HEK293T (cell line): ENCODE measurements around the gene TRPC3.
"Not testable (repeated sequence)": the region's sequence is repeated elsewhere in the genome, so short reads cannot be mapped to it uniquely, and the experiment has no call there.

Experiments
- CTCF ChIA-PET: fragments of 350-600 bp; formaldehyde crosslinking; extraction: SDS; loops from one replicate; lab custom pipeline; 2021; ENCODE audit warnings: antibody characterized with exemption, inconsistent platforms; lab: Yijun Ruan, JAX
- POLR2A ChIA-PET: fragments of 350-600 bp; formaldehyde crosslinking; extraction: SDS; loops from one replicate; lab custom pipeline; 2020; ENCODE audit warnings: antibody characterized with exemption, inconsistent platforms; lab: Yijun Ruan, JAX
- DNase-seq: peaks from one replicate; pipeline ENCODE4 v3.0.0; 2012; ENCODE audit warnings: mixed read lengths; ENCODE audit errors: extremely low spot score
- ARNT ChIP-seq: fragments of 450-650 bp; IDR thresholded peaks from 2 replicates; pipeline ENCODE4 v1.6.1; 2017; ENCODE audit warnings: mild to moderate bottlenecking
- BHLHE40 ChIP-seq: fragments of 450-650 bp; IDR thresholded peaks from 2 replicates; pipeline ENCODE4 v1.6.1; 2016; ENCODE audit warnings: mild to moderate bottlenecking, moderate library complexity, borderline replicate concordance
- CTBP1 ChIP-seq: fragments of 450-650 bp; IDR thresholded peaks from 2 replicates; pipeline ENCODE4 v1.6.1; 2016; ENCODE audit warnings: borderline replicate concordance
- ELF4 ChIP-seq: fragments of 450-650 bp; IDR thresholded peaks from 2 replicates; pipeline ENCODE4 v1.6.1; 2017; ENCODE audit warnings: antibody characterized with exemption
- FOXA1 ChIP-seq: fragments of 450-650 bp; IDR thresholded peaks from 2 replicates; pipeline ENCODE4 v1.6.1; 2016; ENCODE audit warnings: mild to moderate bottlenecking
- FOXK2 ChIP-seq: fragments of 450-650 bp; IDR thresholded peaks from 2 replicates; pipeline ENCODE4 v1.6.1; 2016; ENCODE audit warnings: mild to moderate bottlenecking
- FOXM1 ChIP-seq: fragments of 450-650 bp; IDR thresholded peaks from 2 replicates; pipeline ENCODE4 v1.6.1; 2017; ENCODE audit warnings: mild to moderate bottlenecking, borderline replicate concordance
- HDGF ChIP-seq: fragments of 450-650 bp; IDR thresholded peaks from 2 replicates; pipeline ENCODE4 v1.6.1; 2017; ENCODE audit warnings: antibody characterized with exemption, borderline replicate concordance
- L3MBTL2 ChIP-seq: fragments of 450-650 bp; conservative IDR thresholded peaks from 2 replicates; pipeline ENCODE4 v1.6.1; 2016; ENCODE audit warnings: mild to moderate bottlenecking
- LEF1 ChIP-seq: fragments of 450-650 bp; IDR thresholded peaks from 2 replicates; pipeline ENCODE4 v1.6.1; 2017; ENCODE audit warnings: mild to moderate bottlenecking, borderline replicate concordance
- NFRKB ChIP-seq: fragments of 450-650 bp; IDR thresholded peaks from 2 replicates; pipeline ENCODE4 v1.6.1; 2016; ENCODE audit warnings: mild to moderate bottlenecking, moderate library complexity
- SP1 ChIP-seq: fragments of 450-650 bp; IDR thresholded peaks from 2 replicates; pipeline ENCODE4 v1.6.1; 2017
- SUZ12 ChIP-seq: fragments of 450-650 bp; IDR thresholded peaks from 2 replicates; pipeline ENCODE4 v1.6.1; 2016; ENCODE audit warnings: mild to moderate bottlenecking
- TARDBP ChIP-seq: fragments of 450-650 bp; IDR thresholded peaks from 2 replicates; pipeline ENCODE4 v1.6.1; 2016
- ZNF384 ChIP-seq: fragments of 450-650 bp; IDR thresholded peaks from 2 replicates; pipeline ENCODE4 v1.6.1; 2016
- TF ChIP-seq, protein P1 (sequence below): fragments of 450-650 bp; IDR thresholded peaks from 2 replicates; pipeline ENCODE4 v1.6.1; 2016

TRPC3 gene

DNA sequence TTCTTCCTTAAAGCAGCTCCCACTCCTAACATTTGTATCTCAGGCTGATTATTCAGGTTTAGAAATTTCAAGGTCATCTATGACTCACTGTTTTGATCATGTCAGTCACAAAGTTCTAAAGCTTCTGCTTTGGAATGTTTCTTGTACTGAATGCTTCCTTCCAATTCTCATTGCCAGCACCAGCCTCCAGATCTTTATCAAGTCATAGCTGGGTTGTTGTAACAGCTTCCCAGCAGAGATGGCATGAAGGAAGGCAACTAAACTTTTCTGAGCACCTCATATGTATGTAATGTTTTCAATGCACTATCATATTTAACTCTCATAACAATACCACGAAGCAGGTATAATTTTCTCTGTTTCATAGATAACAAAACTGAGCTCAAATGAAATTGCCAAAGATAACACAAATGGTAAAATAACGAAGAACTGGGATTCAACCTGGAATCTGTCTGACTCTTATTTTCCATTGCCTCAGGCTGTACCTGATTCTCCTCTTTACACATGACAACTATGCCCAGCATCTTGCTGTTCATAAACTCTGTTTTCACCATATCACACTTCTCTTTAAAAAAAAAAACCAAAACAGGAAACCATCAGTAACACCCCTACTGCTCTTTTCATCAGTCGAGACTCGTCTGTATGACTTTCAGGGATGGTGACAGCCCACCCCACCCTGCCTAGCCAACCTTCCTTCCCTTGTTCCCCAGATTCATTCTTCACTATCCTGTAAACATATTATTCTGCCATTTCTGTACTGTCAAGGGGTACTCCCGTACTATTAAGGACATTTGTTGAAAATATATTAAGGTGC lies 13.4 kb downstream of the TRPC3 start:
- TF ChIP-seq FOXM1 = no peak
- no peak for TF ChIP-seq BHLHE40
- no peak for TF ChIP-seq FOXA1
- TF ChIP-seq CTBP1 = no peak
- no peak for TF ChIP-seq ELF4
- no peak for TF ChIP-seq ZNF384
- no peak for TF ChIP-seq NFRKB
- DNase-seq = no peak
- ChIA-PET POLR2A (no interaction called here), CTCF (interaction anchor here (0.5 kb wide), 1 partner anchor 209 kb away, joined by 3 read pairs; no protein-coding TSS in a partner anchor)

DNA sequence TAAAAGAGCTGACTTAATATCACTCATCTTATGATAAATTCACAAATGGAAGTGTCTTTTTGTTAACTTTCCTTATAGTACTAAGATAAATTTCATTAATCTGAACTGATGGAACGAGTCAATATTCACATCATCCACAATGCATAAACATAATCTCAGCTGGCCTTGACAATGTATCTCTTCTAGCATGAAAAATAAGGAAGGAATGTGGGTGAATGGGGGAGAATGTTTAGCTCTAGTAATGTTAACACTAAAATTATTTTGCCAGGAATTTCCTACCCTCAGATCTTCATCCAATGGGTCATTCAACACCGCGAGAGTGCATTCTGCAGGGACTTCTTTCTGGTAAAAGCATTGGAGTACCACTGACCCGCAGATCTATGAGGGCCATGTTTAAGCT lies 15.8 kb downstream of the TRPC3 start:
- CTCF ChIA-PET = no interaction called here
- TF ChIP-seq CTBP1 = no peak

DNA sequence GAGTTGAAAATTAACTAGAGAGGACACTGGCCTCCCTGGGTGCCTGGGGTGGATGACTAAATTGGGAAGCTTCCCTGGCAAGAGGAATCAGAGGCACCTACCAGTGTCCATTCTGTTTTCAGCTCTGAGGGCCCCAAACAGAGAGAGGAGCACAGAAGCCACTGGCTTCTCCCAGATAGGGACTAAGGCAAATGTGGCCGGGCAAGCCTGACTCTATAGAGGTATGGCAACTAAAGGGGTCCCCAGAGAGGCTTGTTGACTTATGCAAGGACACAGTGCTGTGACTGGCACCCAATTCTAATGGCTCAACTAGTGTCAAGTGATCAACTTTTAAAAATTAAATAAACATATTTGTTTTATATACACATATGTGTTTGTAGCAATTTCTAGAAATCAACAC lies 17.2 kb downstream of the TRPC3 start:
- no peak for DNase-seq
- TF ChIP-seq BHLHE40 (no peak), SUZ12 (no peak), ARNT (no peak), HDGF (no peak), NFRKB (no peak), TARDBP (no peak), FOXK2 (no peak), ZNF384 (no peak), LEF1 (no peak), FOXM1 (no peak), SP1 (no peak), L3MBTL2 (no peak), FOXA1 (no peak), ELF4 (no peak), CTBP1 (no peak)
- TF ChIP-seq, protein P1, sequence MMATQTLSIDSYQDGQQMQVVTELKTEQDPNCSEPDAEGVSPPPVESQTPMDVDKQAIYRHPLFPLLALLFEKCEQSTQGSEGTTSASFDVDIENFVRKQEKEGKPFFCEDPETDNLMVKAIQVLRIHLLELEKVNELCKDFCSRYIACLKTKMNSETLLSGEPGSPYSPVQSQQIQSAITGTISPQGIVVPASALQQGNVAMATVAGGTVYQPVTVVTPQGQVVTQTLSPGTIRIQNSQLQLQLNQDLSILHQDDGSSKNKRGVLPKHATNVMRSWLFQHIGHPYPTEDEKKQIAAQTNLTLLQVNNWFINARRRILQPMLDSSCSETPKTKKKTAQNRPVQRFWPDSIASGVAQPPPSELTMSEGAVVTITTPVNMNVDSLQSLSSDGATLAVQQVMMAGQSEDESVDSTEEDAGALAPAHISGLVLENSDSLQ = no peak
- POLR2A ChIA-PET = no interaction called here
- CTCF ChIA-PET = no interaction called here

More for the DNA sequence above, 15.8 kb downstream of the TRPC3 start:
- DNase-seq = no peak
- POLR2A ChIA-PET = no interaction called here

DNA sequence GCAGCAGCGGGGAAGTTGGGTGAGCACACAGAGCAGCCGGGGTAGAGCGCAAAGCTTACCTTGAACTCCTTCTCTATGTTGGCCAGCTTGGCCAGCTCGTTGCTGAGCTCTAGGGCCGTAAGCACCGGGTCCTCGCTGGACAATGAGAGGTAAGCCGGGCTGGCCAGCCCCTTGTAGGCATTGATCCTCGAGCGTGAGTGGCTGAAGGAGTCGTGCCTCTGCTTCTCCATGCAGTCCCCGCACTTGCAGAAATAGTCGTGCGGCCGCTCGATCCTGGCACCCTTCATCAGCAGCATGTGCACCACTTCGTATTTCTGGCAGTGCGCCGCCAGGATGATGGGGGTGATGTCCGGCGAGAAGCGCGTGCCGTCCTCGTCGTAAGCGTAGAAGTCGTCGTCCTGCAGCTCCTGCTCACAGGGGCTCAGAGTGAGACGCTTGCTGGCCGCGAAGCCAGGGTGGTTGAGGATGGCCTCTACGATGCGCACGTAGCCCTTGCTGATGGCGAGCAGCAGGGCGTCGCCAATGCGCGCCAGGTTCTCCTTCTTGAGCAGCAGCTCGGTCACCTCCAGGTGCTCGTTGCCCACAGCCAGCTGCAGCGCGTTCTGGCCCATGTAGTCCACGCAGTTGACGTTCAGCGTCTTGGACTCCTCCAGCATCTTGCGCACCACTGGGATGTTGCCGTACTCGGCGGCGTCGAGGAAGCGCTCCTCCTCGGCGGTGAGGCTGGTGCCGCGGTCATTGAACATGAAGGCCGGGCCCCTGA lies 19.5 kb downstream of the TRPC3 start:
- CTCF ChIA-PET = no interaction called here

DNA sequence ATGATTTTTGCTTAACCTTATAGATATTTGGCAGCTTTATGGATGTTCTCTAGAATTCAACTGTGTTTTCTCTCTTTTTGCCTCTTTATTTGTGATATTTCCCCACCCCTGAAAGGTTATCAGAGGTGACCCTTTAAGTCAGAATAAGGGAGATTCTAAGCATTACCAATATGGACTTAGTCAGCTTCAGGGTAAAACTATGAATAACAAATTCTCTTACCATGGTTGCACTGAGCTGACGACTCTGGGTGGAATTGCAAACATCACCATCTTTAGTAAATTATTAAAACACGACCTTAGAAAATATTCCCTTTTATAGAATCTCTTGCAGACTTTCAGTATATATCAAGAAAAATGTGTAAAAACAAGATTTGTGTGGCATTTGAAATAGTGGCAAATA lies 21.6 kb downstream of the TRPC3 start:
- CTCF ChIA-PET = no interaction called here

More for the DNA sequence above, 19.5 kb downstream of the TRPC3 start:
- TF ChIP-seq FOXK2 = no peak
- TF ChIP-seq ELF4 = no peak
- TF ChIP-seq ZNF384 = no peak
- no peak for TF ChIP-seq LEF1
- TF ChIP-seq NFRKB = no peak
- TF ChIP-seq ARNT = no peak
- no peak for TF ChIP-seq L3MBTL2
- TF ChIP-seq FOXM1 = no peak
- TF ChIP-seq FOXA1 = no peak
- no peak for TF ChIP-seq BHLHE40
- TF ChIP-seq, protein P1 = no peak
- no peak for TF ChIP-seq TARDBP
- no peak for TF ChIP-seq HDGF
- TF ChIP-seq SP1 = no peak
- no peak for TF ChIP-seq CTBP1
- DNase-seq = no peak
- POLR2A ChIA-PET = no interaction called here

DNA sequence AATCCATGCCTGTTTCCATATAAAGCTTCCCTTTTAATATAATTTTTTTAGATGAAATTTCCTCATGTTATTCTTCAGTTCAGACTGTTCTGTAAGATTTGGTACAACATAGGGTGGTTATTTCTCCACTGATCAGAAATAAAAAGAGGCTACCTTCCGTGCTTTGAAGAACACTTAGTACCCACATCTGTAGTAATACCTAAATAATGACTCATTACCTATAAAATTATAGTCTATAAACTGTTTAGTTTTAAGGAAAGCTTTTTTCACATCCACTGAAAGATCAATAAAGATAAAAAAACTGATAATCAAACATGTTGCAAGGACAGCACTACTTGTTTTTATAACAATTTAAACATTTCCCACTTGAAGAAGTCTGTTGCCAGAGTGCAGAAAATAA lies 23.9 kb downstream of the TRPC3 start:
- no peak for TF ChIP-seq NFRKB
- TF ChIP-seq BHLHE40 = no peak
- no peak for TF ChIP-seq FOXK2
- TF ChIP-seq ZNF384 = no peak
- no peak for TF ChIP-seq FOXM1
- TF ChIP-seq ARNT = no peak
- TF ChIP-seq, protein P1 = no peak
- TF ChIP-seq SUZ12 = no peak
- TF ChIP-seq CTBP1 = no peak
- no peak for TF ChIP-seq TARDBP
- no peak for TF ChIP-seq ELF4
- TF ChIP-seq HDGF = no peak
- TF ChIP-seq FOXA1 = no peak
- no peak for TF ChIP-seq SP1
- no peak for TF ChIP-seq L3MBTL2
- no peak for TF ChIP-seq LEF1
- DNase-seq = no peak
- CTCF ChIA-PET = no interaction called here
- POLR2A ChIA-PET = no interaction called here

More for the DNA sequence above, 21.6 kb downstream of the TRPC3 start:
- TF ChIP-seq ELF4 (no peak), ARNT (no peak), BHLHE40 (no peak), FOXM1 (no peak), L3MBTL2 (no peak)
- POLR2A ChIA-PET = interaction anchor here (0.6 kb wide), 1 partner anchor 758 kb away, joined by 3 read pairs; no protein-coding TSS in a partner anchor
- no peak for DNase-seq

DNA sequence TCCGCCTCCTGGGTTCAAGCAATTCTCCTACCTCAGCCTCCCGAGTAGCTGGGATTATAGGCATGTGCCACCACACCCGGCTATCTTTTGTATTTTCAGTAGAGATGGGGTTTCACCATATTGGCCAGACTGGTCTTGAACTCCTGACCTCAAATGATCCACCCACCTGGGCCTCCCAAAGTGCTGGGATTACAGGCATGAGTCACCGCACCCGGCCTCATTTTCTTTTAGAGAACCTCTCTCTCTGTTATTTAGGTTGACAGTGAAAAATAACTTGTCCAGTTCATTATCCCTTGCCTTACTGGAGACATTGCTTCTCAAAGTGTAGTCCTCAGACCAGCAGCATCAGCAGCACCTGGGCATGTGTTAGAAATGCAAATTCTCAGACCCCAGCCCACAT lies 25.4 kb downstream of the TRPC3 start:
- CTCF ChIA-PET, POLR2A ChIA-PET, DNase-seq: not testable (repeated sequence)
